Right lobe of liver (tissue), 6 donors: ENCODE data around the gene ENOX2. TPM values are rescaled to one million over a fixed set of nuclear protein-coding genes. Genes with fewer than 3 reads are reported as not detected.

Experiments
- ATAC-seq, 4 donors: fragments of 200-7000 bp; cut with Tn5 transposase; one replicate each; pipeline ENCODE4 v1.9.1; 2020; ENCODE audit warnings: mild to moderate bottlenecking in 4 of 4, moderate library complexity in 4 of 4
- DNase-seq, 3 donors: peaks; one replicate each; pipeline ENCODE4 v3.0.0-alpha.2; 2020
- H3K27ac ChIP-seq, 3 donors: fragments of 200-600 bp; one replicate each; pipeline ENCODE4 v1.8.0; 2022
- H3K27me3 ChIP-seq, 2 donors: fragments of 200-600 bp; one replicate each; pipeline ENCODE4 v1.8.0; 2022
- H3K36me3 ChIP-seq, 4 donors: fragments of 200-600 bp; sonication (generic) in 1 of 4; one replicate each; pipeline versions ENCODE4 v1.5.1 to v1.8.0; 2017 to 2022; ENCODE audit warnings: control low read depth in 1 of 4
- H3K4me1 ChIP-seq, 4 donors: fragments of 200-600 bp; sonication (generic) in 1 of 4; one replicate each; pipeline versions ENCODE4 v1.5.1 to v1.8.0; 2017 to 2022; ENCODE audit warnings: control low read depth in 1 of 4
- H3K4me3 ChIP-seq, 3 donors: fragments of 200-600 bp; one replicate each; pipeline ENCODE4 v1.8.0; 2022
- H3K9me3 ChIP-seq, 4 donors: fragments of 200-600 bp; sonication (generic) in 1 of 4; one replicate each; pipeline versions ENCODE4 v1.5.1 to v1.8.0; 2017 to 2022; ENCODE audit warnings: control low read depth in 1 of 4
- POLR2A ChIP-seq: fragments of 450-650 bp; IDR thresholded peaks from one replicate; pipeline ENCODE4 v1.6.1; 2017; ENCODE audit warnings: antibody characterized with exemption, mild to moderate bottlenecking
- WGBS: methylation state at CpG from one replicate; pipeline ENCODE4 v1.1.6; 2018; ENCODE audit warnings: low coverage, low lambda C conversion rate; ENCODE audit not compliant: insufficient coverage; ENCODE audit errors: missing lambda C conversion rate; 5-methylcytosine and 5-hydroxymethylcytosine counted together
- intact Hi-C, 2 donors: fragments of 100-400 bp; cut with DNase I; formaldehyde crosslinking; loops; one replicate each; pipeline versions ENCODE4 v1.11.2 to v1.14.1; 2022
- total RNA-seq, 6 experiments: library from RNA; depleted of rRNA in 2 of 6; stranded (reverse); fragments of >200 nt in 2 of 6; fragmentation: NEBNext Ultra II Directional in 3 of 6; extraction: Animal tissue kit (Norgen Biotek cat#: 25700) in 3 of 6; gene quantifications; one replicate each; pipeline versions ENCODE4 v1.1.0 to v1.2.4, GENCODE V29; 2016 to 2023
- TF ChIP-seq, protein P1 (sequence below), 4 donors: fragments of 200-600 bp in 3 of 4; fragments of 450-650 bp in 1 of 4; IDR thresholded peaks; one replicate each; pipeline versions ENCODE4 v1.5.1 to v1.8.0; 2016 to 2022; ENCODE audit warnings: antibody characterized with exemption in 4 of 4, mild to moderate bottlenecking in 2 of 4
- donor health status: DM: no; HTN: yes; CAD: no.
- donor health status: DM: no; HTN: no; CAD: no.
- donor health status: DM: no; HTN: no; CAD: no.
- donor health status: DM: no; HTN: yes; CAD: no.
- donor health status: DM: no; HTN: yes; CAD: no.

ENOX2 gene
- total RNA-seq, 6 experiments from 2014 or later = 6.9 to 14.7 (median 10.8) TPM

DNA sequence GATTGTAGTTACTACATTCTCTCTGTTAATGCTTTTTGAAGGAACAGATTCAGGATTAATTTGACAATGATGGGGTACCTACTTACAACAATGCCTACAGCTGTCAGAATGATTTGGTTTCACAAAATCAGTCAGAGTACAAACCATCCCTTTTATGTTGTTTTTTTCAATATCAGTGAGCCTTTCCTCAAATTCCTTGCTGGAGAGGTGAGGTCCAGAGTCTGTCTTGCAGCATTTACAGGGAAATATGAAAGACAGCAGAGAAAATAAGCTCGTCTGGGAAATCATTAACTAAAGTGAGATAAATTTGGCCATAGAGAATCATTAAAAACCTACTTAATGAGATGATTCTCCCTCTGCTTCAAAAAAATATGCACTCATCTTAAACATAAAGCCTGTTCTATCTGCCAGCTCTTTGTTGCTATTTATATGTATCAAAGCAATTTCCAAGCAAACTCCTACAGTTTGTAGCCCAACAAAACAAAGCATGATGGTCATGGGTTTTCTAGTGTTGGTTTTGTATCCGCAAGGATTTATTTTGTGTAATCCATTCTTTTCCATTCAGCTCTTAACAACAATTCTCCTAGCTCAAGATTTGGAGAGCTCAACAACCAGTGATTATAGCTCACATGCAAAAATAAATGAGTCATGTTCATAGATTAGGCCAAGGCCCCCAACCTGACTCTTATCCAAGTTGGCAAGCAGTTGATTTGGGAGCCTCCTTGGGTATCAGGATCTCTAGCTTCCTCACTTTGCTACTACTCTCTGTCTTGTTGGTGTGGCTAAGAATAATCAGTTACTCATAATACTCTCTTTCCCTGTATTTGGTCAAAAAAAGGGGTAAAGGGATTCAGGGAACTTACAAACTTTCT is 222.6 kb downstream of the ENOX2 start:
- DNase-seq = no peak
- no peak overlapping the region for H3K4me3 ChIP-seq
- 38% methylated on average over 2 of the region's 2 CpGs for WGBS

DNA sequence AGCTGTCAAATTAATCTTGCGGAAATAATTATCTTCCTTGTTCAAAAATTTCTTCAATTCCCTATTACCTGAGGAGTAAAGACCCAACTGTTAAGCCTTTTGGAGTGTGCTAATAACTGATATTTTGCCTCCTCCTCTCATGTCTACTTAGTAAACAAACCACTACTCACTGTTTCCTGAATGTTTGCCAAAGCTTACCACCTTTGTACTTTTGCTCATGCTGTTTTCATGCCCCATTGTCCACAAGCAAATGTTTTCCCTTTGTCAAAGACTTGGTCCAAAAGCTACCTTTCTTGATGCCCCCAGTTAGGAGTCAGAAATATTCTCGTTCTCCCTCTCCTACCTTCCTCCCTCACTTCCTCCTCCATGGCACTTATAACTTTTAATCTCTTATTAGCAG is 226.1 kb downstream of the ENOX2 start:
- ATAC-seq = peak; percentile 89 to 97 (median 90)
- Histone ChIP-seq H3K4me1 (peaks cover 0 to 9% (median 0%) of the 10 kb centered on the region in 4 donors), H3K4me3 (no peak overlapping the region), H3K36me3 (no peaks in the 10 kb centered on the region), H3K9me3 (peaks cover 0 to 4% (median 0%) of the 10 kb centered on the region in 4 donors), H3K27ac (peak overlapping the region; percentile 38 to 77 (median 39)), H3K27me3 (no peaks in the 10 kb centered on the region)
- DNase-seq = peak in 1 of 3 donors; percentile 45
- WGBS = 39% methylated on average over 2 of the region's 2 CpGs
- TF ChIP-seq POLR2A = no peak
- TF ChIP-seq, protein P1, sequence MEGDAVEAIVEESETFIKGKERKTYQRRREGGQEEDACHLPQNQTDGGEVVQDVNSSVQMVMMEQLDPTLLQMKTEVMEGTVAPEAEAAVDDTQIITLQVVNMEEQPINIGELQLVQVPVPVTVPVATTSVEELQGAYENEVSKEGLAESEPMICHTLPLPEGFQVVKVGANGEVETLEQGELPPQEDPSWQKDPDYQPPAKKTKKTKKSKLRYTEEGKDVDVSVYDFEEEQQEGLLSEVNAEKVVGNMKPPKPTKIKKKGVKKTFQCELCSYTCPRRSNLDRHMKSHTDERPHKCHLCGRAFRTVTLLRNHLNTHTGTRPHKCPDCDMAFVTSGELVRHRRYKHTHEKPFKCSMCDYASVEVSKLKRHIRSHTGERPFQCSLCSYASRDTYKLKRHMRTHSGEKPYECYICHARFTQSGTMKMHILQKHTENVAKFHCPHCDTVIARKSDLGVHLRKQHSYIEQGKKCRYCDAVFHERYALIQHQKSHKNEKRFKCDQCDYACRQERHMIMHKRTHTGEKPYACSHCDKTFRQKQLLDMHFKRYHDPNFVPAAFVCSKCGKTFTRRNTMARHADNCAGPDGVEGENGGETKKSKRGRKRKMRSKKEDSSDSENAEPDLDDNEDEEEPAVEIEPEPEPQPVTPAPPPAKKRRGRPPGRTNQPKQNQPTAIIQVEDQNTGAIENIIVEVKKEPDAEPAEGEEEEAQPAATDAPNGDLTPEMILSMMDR (IDR thresholded peaks at IDR 0.05) = no peak
- intact Hi-C loops = no loop called here

More for the DNA sequence above, 222.6 kb downstream of the ENOX2 start:
- Histone ChIP-seq H3K36me3 (no peaks in the 10 kb centered on the region), H3K4me1 (peaks cover 0 to 9% (median 0%) of the 10 kb centered on the region in 4 donors), H3K9me3 (no peaks in the 10 kb centered on the region), H3K27me3 (no peaks in the 10 kb centered on the region), H3K27ac (peak overlapping the region in 2 of 3 donors; percentile 9 to 21)
- TF ChIP-seq, protein P1 (IDR thresholded peaks at IDR 0.05) = no peak
- no peak for TF ChIP-seq POLR2A
- peak in 3 of 4 donors; percentile 28 to 60 (median 59) for ATAC-seq
- intact Hi-C loops = no loop called here

DNA sequence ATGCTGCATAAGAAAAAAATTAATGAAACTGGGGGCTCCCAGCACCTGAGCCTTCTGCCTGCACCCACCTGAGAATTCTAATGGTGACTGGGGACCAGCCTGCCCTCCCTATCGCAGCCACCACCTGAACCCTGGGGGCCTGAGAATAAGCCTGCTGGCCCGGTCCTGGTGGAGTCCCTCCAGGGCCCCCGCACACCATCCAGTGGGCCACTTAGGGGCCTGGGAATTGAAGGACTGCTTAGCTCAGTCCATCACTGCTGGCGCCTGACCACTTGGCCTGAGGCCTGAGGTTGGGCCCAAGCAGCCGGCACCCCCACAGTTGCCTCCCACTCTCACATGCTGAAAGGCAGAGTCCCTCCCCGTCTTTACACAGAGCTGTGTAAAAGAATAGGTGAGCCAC is 230.8 kb downstream of the ENOX2 start:
- peaks cover 0 to 4% (median 0%) of the 10 kb centered on the region in 4 donors for H3K4me1 ChIP-seq
- intact Hi-C loops = no loop called here
- ATAC-seq = no peak
- H3K9me3 ChIP-seq = peaks cover 0 to 4% (median 0%) of the 10 kb centered on the region in 4 donors
- TF ChIP-seq, protein P1 (IDR thresholded peaks at IDR 0.05) = no peak
- no peak for TF ChIP-seq POLR2A
- H3K27ac ChIP-seq = no peak overlapping the region
- H3K27me3 ChIP-seq = no peaks in the 10 kb centered on the region
- H3K4me3 ChIP-seq = no peak overlapping the region
- no peaks in the 10 kb centered on the region for H3K36me3 ChIP-seq
- DNase-seq = no peak
- 82% methylated on average over 3 of the region's 6 CpGs for WGBS

DNA sequence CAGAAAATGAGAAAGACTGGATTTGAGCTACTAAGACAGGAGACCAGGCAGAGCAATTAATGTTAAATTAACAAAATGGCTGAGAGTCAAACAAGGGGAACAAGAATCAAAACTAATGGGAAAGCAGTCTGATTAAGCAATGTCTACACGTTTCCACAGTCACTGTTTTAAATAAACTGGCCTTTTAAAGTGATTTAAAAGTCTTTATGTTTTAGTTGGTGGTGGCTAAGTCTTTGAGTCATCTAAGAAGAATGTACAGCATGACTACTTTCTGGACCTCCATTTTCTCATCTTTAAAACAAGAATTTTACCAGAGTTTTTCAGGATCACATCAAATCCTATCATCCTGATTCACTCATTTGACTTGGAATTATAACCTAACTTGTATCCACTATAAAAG is 233.8 kb downstream of the ENOX2 start:
- intact Hi-C loops = no loop called here
- Histone ChIP-seq H3K36me3 (no peaks in the 10 kb centered on the region), H3K4me3 (no peak overlapping the region), H3K4me1 (no peaks in the 10 kb centered on the region), H3K9me3 (peaks cover 0 to 4% (median 0%) of the 10 kb centered on the region in 4 donors), H3K27ac (no peak overlapping the region), H3K27me3 (no peaks in the 10 kb centered on the region)
- WGBS = 31% methylated on average over 1 of the region's 1 CpG
- ATAC-seq = no peak
- DNase-seq = no peak
- TF ChIP-seq, protein P1 (IDR thresholded peaks at IDR 0.05) = no peak
- no peak for TF ChIP-seq POLR2A
